Neural progenitor cell (in vitro differentiated cells): Measurements from ENCODE around the gene PIP4P1. TPM values are rescaled to one million over a fixed set of nuclear protein-coding genes. Genes with fewer than 3 reads are reported as not detected.
"Not testable (repeated sequence)": the region's sequence is repeated elsewhere in the genome, so short reads cannot be mapped to it uniquely, and the experiment has no call there.

Experiments
- DNase-seq: peaks from one replicate; pipeline ENCODE4 v3.0.0-alpha.2; 2016; ENCODE audit warnings: low spot score
- H2AFZ ChIP-seq: fragments of 200-600 bp; sonication (generic); replicated peaks from 2 replicates; pipeline ENCODE4 v1.6.1; 2016; ENCODE audit warnings: antibody characterized with exemption
- H3F3A ChIP-seq: fragments of 200-600 bp; sonication (generic); 2 replicates; pipeline ENCODE4 v1.6.1; 2016; ENCODE audit warnings: antibody characterized with exemption, low read depth
- H3K27ac ChIP-seq: fragments of 200-600 bp; sonication (generic); 2 replicates; pipeline ENCODE4 v1.5.1; 2016; ENCODE audit warnings: mild to moderate bottlenecking
- H3K27me3 ChIP-seq: fragments of 200-600 bp; sonication (generic); 2 replicates; pipeline ENCODE4 v1.6.1; 2016; ENCODE audit warnings: mild to moderate bottlenecking, moderate library complexity
- H3K36me3 ChIP-seq: fragments of 200-600 bp; sonication (generic); 2 replicates; pipeline ENCODE4 v1.5.1; 2016
- H3K4me1 ChIP-seq: fragments of 200-600 bp; sonication (generic); 2 replicates; pipeline ENCODE4 v1.6.1; 2016; ENCODE audit warnings: mixed run types
- H3K4me2 ChIP-seq: fragments of 200-600 bp; sonication (generic); 2 replicates; pipeline ENCODE4 v1.6.1; 2016
- H3K4me3 ChIP-seq: fragments of 200-600 bp; sonication (generic); 2 replicates; pipeline ENCODE4 v1.5.1; 2016
- H3K79me2 ChIP-seq: fragments of 200-600 bp; sonication (generic); 2 replicates; pipeline ENCODE4 v1.6.1; 2016; ENCODE audit warnings: low read depth
- H3K9ac ChIP-seq: fragments of 200-600 bp; sonication (generic); 2 replicates; pipeline ENCODE4 v1.6.1; 2016
- H3K9me3 ChIP-seq: fragments of 200-600 bp; sonication (generic); 2 replicates; pipeline ENCODE4 v1.5.1; 2016; ENCODE audit warnings: low read depth
- H4K20me1 ChIP-seq: fragments of 200-600 bp; sonication (generic); 2 replicates; pipeline ENCODE4 v1.6.1; 2016; ENCODE audit warnings: low read depth
- H3K27ac Mint-ChIP-seq: 3 replicates; pipeline ENCODE4 v1.8.0; 2021; ENCODE audit warnings: mixed read lengths
- H3K27me3 Mint-ChIP-seq: 2 replicates; pipeline ENCODE4 v1.8.0; 2022; ENCODE audit warnings: low read depth, mild to moderate bottlenecking, inconsistent platforms, moderate library complexity, mixed read lengths; ENCODE audit not compliant: insufficient read depth
- H3K36me3 Mint-ChIP-seq: 3 replicates; pipeline ENCODE4 v1.8.0; 2021; ENCODE audit warnings: mixed read lengths
- H3K4me1 Mint-ChIP-seq: 3 replicates; pipeline ENCODE4 v1.8.0; 2021; ENCODE audit warnings: mixed read lengths
- H3K4me3 Mint-ChIP-seq: 3 replicates; pipeline ENCODE4 v1.8.0; 2021; ENCODE audit warnings: mild to moderate bottlenecking, moderate library complexity, mixed read lengths
- H3K9me3 Mint-ChIP-seq: 3 replicates; pipeline ENCODE4 v1.8.0; 2020; ENCODE audit warnings: mixed read lengths
- CTCF ChIP-seq: fragments of 200-600 bp; sonication (generic); IDR thresholded peaks from 2 replicates; pipeline ENCODE4 v1.5.1; 2017; ENCODE audit warnings: antibody characterized with exemption, mild to moderate bottlenecking
- EZH2 ChIP-seq: fragments of 200-600 bp; sonication (generic); IDR thresholded peaks from 2 replicates; pipeline ENCODE4 v1.6.1; 2017; ENCODE audit warnings: antibody characterized with exemption, mild to moderate bottlenecking, moderate library complexity
- EZH2phosphoT487 ChIP-seq: fragments of 200-600 bp; sonication (generic); IDR thresholded peaks from 2 replicates; pipeline ENCODE4 v1.6.1; 2017; ENCODE audit warnings: antibody characterized with exemption
- total RNA-seq: library from RNA; depleted of rRNA; stranded (reverse); fragments of >200 nt; gene quantifications from 2 replicates; pipeline ENCODE4 v1.2.3, GENCODE V29; 2015; ENCODE audit warnings: low replicate concordance

The PIP4P1 gene
- total RNA-seq, 1 donor from 2014 or later = 24.1 TPM

- Mint-ChIP-seq H3K36me3 (peaks cover 25% of the 10 kb centered on the region), H3K4me3 (no peak overlapping the region), H3K9me3 (no peaks in the 10 kb centered on the region), H3K4me1 (no peaks in the 10 kb centered on the region), H3K27ac (no peak overlapping the region), H3K27me3 (no peaks in the 10 kb centered on the region)
- H3K9me3 ChIP-seq = no peaks in the 10 kb centered on the region
- no peak overlapping the region for H3K9ac ChIP-seq
- no peak overlapping the region for H2AFZ ChIP-seq
- H3K4me1 ChIP-seq = no peaks in the 10 kb centered on the region
- H3K36me3 ChIP-seq = peaks cover 9% of the 10 kb centered on the region
- H3F3A ChIP-seq = peaks cover 2% of the 10 kb centered on the region
- TF ChIP-seq CTCF (no peak), EZH2 (no peak), EZH2phosphoT487 (no peak)
- DNase-seq = no peak
- no peaks in the 10 kb centered on the region for H4K20me1 ChIP-seq
- H3K79me2 ChIP-seq = no peaks in the 10 kb centered on the region
- H3K27me3 ChIP-seq = no peaks in the 10 kb centered on the region
- no peak overlapping the region for H3K4me2 ChIP-seq
- no peak overlapping the region for H3K27ac ChIP-seq
- no peak overlapping the region for H3K4me3 ChIP-seq
Observed at GRCh38 chr14:20446889-20447288, 14.3 kb downstream of the PIP4P1 start.

- peaks cover 15% of the 10 kb centered on the region for H3K36me3 Mint-ChIP-seq
- H3K27ac ChIP-seq, H3K4me1 Mint-ChIP-seq: not testable (repeated sequence)
Observed at GRCh38 chr14:20443650-20444049, 17.6 kb downstream of the PIP4P1 start.

GRCh38 chr14:20441461-20441860 is 19.8 kb downstream of the PIP4P1 start:
- H3K9ac ChIP-seq = no peak overlapping the region
- H3K4me1 ChIP-seq = no peaks in the 10 kb centered on the region
- H3K27ac ChIP-seq = no peak overlapping the region
- H3K36me3 Mint-ChIP-seq = peaks cover 4% of the 10 kb centered on the region
- H3F3A ChIP-seq = peaks cover 2% of the 10 kb centered on the region
- no peaks in the 10 kb centered on the region for H3K4me1 Mint-ChIP-seq
- TF ChIP-seq EZH2 (no peak), CTCF (no peak), EZH2phosphoT487 (no peak)
- no peaks in the 10 kb centered on the region for H4K20me1 ChIP-seq
- no peak for DNase-seq
- no peak overlapping the region for H3K4me3 ChIP-seq
- H3K4me3 Mint-ChIP-seq = no peak overlapping the region
- H3K27me3 Mint-ChIP-seq = peaks cover 5% of the 10 kb centered on the region
- H3K9me3 Mint-ChIP-seq = no peaks in the 10 kb centered on the region
- H3K27me3 ChIP-seq = no peaks in the 10 kb centered on the region
- H3K27ac Mint-ChIP-seq = no peak overlapping the region
- no peak overlapping the region for H2AFZ ChIP-seq
- no peak overlapping the region for H3K4me2 ChIP-seq
- no peaks in the 10 kb centered on the region for H3K9me3 ChIP-seq
- H3K79me2 ChIP-seq = no peaks in the 10 kb centered on the region
- no peaks in the 10 kb centered on the region for H3K36me3 ChIP-seq

More at GRCh38 chr14:20443650-20444049, 17.6 kb downstream of the PIP4P1 start:
- H3K4me3 Mint-ChIP-seq, H3K4me2 ChIP-seq, H3K4me1 ChIP-seq, H3K27ac Mint-ChIP-seq, H3F3A ChIP-seq, DNase-seq, H3K27me3 ChIP-seq, H3K36me3 ChIP-seq, H2AFZ ChIP-seq, H3K9me3 Mint-ChIP-seq, H3K79me2 ChIP-seq, H3K9me3 ChIP-seq, H3K4me3 ChIP-seq, H3K9ac ChIP-seq, H3K27me3 Mint-ChIP-seq, H4K20me1 ChIP-seq: not testable (repeated sequence)

GRCh38 chr14:20440882-20441281 is 20.4 kb downstream of the PIP4P1 start:
- Mint-ChIP-seq H3K27me3 (peaks cover 5% of the 10 kb centered on the region), H3K36me3 (peaks cover 4% of the 10 kb centered on the region), H3K4me1 (no peaks in the 10 kb centered on the region), H3K4me3 (no peak overlapping the region), H3K9me3 (no peaks in the 10 kb centered on the region), H3K27ac (no peak overlapping the region)
- Histone ChIP-seq H3F3A (peaks cover 2% of the 10 kb centered on the region), H3K4me2 (no peak overlapping the region), H3K9ac (no peak overlapping the region), H3K27ac (no peak overlapping the region), H3K79me2 (no peaks in the 10 kb centered on the region), H4K20me1 (no peaks in the 10 kb centered on the region), H3K9me3 (no peaks in the 10 kb centered on the region), H3K36me3 (no peaks in the 10 kb centered on the region), H2AFZ (no peak overlapping the region), H3K27me3 (no peaks in the 10 kb centered on the region), H3K4me3 (no peak overlapping the region), H3K4me1 (no peaks in the 10 kb centered on the region)
- DNase-seq = no peak
- TF ChIP-seq EZH2 = no peak
- TF ChIP-seq CTCF = no peak
- no peak for TF ChIP-seq EZH2phosphoT487
